GM23338 (cell line): ENCODE results near the gene CYTH1. TPM values are rescaled to one million over a fixed set of nuclear protein-coding genes. Genes with fewer than 3 reads are reported as not detected.

Experiments
- ATAC-seq: fragments of 200-7000 bp; cut with Tn5 transposase; 3 replicates; pipeline ENCODE4 v1.9.1; 2020
- DNase-seq: peaks from one replicate; pipeline ENCODE4 v3.0.0-alpha.2; 2015; ENCODE audit warnings: low spot score
- H2AFZ ChIP-seq: fragments of 200-600 bp; sonication (generic); 2 replicates; pipeline ENCODE4 v1.8.0; 2016; ENCODE audit warnings: antibody characterized with exemption, mild to moderate bottlenecking, moderate library complexity
- H3F3A ChIP-seq: fragments of 200-600 bp; sonication (generic); replicated peaks from 2 replicates; pipeline ENCODE4 v1.8.0; 2017; ENCODE audit warnings: antibody characterized with exemption, mixed run types, low read depth
- H3K27ac ChIP-seq: fragments of 200-600 bp; sonication (generic); 2 replicates; pipeline ENCODE4 v1.6.1; 2016; ENCODE audit warnings: low read depth
- H3K27me3 ChIP-seq: fragments of 200-600 bp; sonication (generic); 2 replicates; pipeline ENCODE4 v1.8.0; 2016; ENCODE audit warnings: mild to moderate bottlenecking, mixed run types, moderate library complexity; ENCODE audit not compliant: insufficient read depth
- H3K36me3 ChIP-seq: fragments of 200-600 bp; sonication (generic); 2 replicates; pipeline ENCODE4 v1.8.0; 2016; ENCODE audit warnings: mild to moderate bottlenecking; ENCODE audit not compliant: insufficient read depth
- H3K4me1 ChIP-seq: fragments of 200-600 bp; sonication (generic); 2 replicates; pipeline ENCODE4 v1.8.0; 2016; ENCODE audit warnings: mild to moderate bottlenecking, moderate library complexity; ENCODE audit not compliant: insufficient read depth
- H3K4me2 ChIP-seq: fragments of 200-600 bp; sonication (generic); 2 replicates; pipeline ENCODE4 v1.7.1; 2017; ENCODE audit warnings: mixed run types
- H3K4me3 ChIP-seq: fragments of 200-600 bp; sonication (generic); 2 replicates; pipeline ENCODE4 v1.6.1; 2016; ENCODE audit warnings: mixed run types
- H3K79me2 ChIP-seq: fragments of 200-600 bp; sonication (generic); replicated peaks from 2 replicates; pipeline ENCODE4 v1.8.0; 2017; ENCODE audit warnings: mild to moderate bottlenecking; ENCODE audit not compliant: insufficient read depth
- H3K9me2 ChIP-seq: fragments of 200-600 bp; sonication (generic); 2 replicates; pipeline ENCODE4 v1.8.0; 2017; ENCODE audit not compliant: insufficient read depth
- H4K20me1 ChIP-seq: fragments of 200-600 bp; sonication (generic); replicated peaks from 2 replicates; pipeline ENCODE4 v1.8.0; 2017; ENCODE audit warnings: mild to moderate bottlenecking; ENCODE audit not compliant: insufficient read depth
- H3K27ac Mint-ChIP-seq: 2 replicates; pipeline ENCODE4 v1.8.0; 2020; ENCODE audit warnings: inconsistent platforms, mild to moderate bottlenecking, moderate library complexity, mixed read lengths
- H3K27me3 Mint-ChIP-seq: 3 replicates; pipeline ENCODE4 v1.8.0; 2022; ENCODE audit warnings: low read depth, mild to moderate bottlenecking, moderate library complexity, mixed read lengths, inconsistent platforms; ENCODE audit not compliant: insufficient read depth, poor library complexity
- H3K36me3 Mint-ChIP-seq: 3 replicates; pipeline ENCODE4 v1.8.0; 2021; ENCODE audit warnings: low read depth, mild to moderate bottlenecking, inconsistent platforms, moderate library complexity, mixed read lengths
- H3K4me1 Mint-ChIP-seq: 3 replicates; pipeline ENCODE4 v1.8.0; 2020; ENCODE audit warnings: mild to moderate bottlenecking, inconsistent platforms, mixed read lengths
- H3K4me3 Mint-ChIP-seq: 3 replicates; pipeline ENCODE4 v1.8.0; 2021; ENCODE audit warnings: moderate library complexity, mild to moderate bottlenecking, inconsistent platforms, mixed read lengths
- H3K9me3 Mint-ChIP-seq: 3 replicates; pipeline ENCODE4 v1.8.0; 2020; ENCODE audit warnings: moderate library complexity, mild to moderate bottlenecking, inconsistent platforms, mixed read lengths
- CREB1 ChIP-seq: fragments of 250-450 bp; sonication (Bioruptor Pico); IDR thresholded peaks from 2 replicates; pipeline ENCODE4 v1.5.0; 2020; ENCODE audit warnings: low read depth, mild to moderate bottlenecking, moderate library complexity
- EZH2 ChIP-seq: fragments of 200-600 bp; sonication (generic); IDR thresholded peaks from one replicate; pipeline ENCODE4 v1.8.0; 2017; ENCODE audit warnings: antibody characterized with exemption, mild to moderate bottlenecking, low read depth; ENCODE audit not compliant: unreplicated experiment
- EZH2phosphoT487 ChIP-seq: fragments of 200-600 bp; sonication (generic); IDR thresholded peaks from one replicate; pipeline ENCODE4 v1.8.1; 2018; ENCODE audit warnings: antibody characterized with exemption; ENCODE audit not compliant: unreplicated experiment
- NANOG ChIP-seq: IDR thresholded peaks from 2 replicates; pipeline ENCODE4 v1.6.1; 2016; ENCODE audit warnings: antibody characterized with exemption, borderline replicate concordance
- POLR2AphosphoS5 ChIP-seq: IDR thresholded peaks from 2 replicates; pipeline ENCODE4 v1.6.1; 2016; ENCODE audit warnings: antibody characterized with exemption, low read depth
- STAT1 ChIP-seq: IDR thresholded peaks from one replicate; pipeline ENCODE4 v1.6.1; 2016; ENCODE audit warnings: antibody characterized with exemption; ENCODE audit not compliant: unreplicated experiment
- polyA plus RNA-seq: library from polyadenylated mRNA; unstranded; fragments of >200 nt; fragmentation: Nextera tagmentation; extraction: Ambion mirVana; gene quantifications from 2 replicates; pipeline ENCODE4 v1.2.1, GENCODE V29; 2016
- total RNA-seq: library from RNA; depleted of rRNA; stranded (reverse); fragments of >200 nt; shearing (Covaris generic); gene quantifications from 2 replicates; pipeline ENCODE4 v1.2.3, GENCODE V29; 2014
- TF ChIP-seq, protein P1 (sequence below): fragments of 250-450 bp; sonication (Bioruptor Pico); IDR thresholded peaks from 2 replicates; pipeline ENCODE4 v1.5.0; 2020; ENCODE audit warnings: mild to moderate bottlenecking, moderate library complexity
- TF ChIP-seq, protein P2 (sequence below), 2 experiments: fragments of 200-600 bp in 1 of 2; sonication (generic) in 1 of 2; conservative IDR thresholded peaks; 2 replicates each; pipeline versions ENCODE4 v1.5.1 to v1.6.1; 2016 to 2017; ENCODE audit warnings: antibody characterized with exemption in 2 of 2, low read depth in 2 of 2, mild to moderate bottlenecking in 2 of 2, moderate library complexity in 1 of 2
- TF ChIP-seq, protein P3 (sequence below): IDR thresholded peaks from one replicate; pipeline ENCODE4 v1.6.1; 2018; ENCODE audit warnings: antibody characterized with exemption; ENCODE audit not compliant: unreplicated experiment
- TF ChIP-seq, protein P4 (sequence below): IDR thresholded peaks from 2 replicates; pipeline ENCODE4 v1.6.1; 2016; ENCODE audit warnings: antibody characterized with exemption

Gene CYTH1
- total and polyA plus RNA-seq, 2 experiments from 2014 or later, result 13.8 to 14.5 TPM

DNA sequence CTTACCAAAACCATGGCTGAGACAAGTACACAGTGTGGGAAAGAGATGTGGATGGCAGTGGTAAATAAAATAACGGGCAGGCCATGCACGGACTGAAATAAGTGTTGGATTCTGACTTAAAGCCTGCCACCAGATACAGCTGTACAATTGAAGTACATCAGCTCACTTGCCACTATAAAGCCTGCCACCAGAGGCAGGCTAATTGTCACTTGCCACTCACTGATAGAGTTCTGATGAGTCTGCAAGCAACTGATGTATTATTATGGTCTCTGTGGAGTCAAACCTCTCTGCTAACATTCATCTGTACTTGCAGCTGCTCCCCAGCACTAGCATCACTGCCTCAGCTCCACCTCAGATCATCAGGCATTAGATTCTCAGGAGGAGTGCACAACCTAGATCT, 93.0 kb downstream of the CYTH1 start (continued):
- TF ChIP-seq, protein P1, sequence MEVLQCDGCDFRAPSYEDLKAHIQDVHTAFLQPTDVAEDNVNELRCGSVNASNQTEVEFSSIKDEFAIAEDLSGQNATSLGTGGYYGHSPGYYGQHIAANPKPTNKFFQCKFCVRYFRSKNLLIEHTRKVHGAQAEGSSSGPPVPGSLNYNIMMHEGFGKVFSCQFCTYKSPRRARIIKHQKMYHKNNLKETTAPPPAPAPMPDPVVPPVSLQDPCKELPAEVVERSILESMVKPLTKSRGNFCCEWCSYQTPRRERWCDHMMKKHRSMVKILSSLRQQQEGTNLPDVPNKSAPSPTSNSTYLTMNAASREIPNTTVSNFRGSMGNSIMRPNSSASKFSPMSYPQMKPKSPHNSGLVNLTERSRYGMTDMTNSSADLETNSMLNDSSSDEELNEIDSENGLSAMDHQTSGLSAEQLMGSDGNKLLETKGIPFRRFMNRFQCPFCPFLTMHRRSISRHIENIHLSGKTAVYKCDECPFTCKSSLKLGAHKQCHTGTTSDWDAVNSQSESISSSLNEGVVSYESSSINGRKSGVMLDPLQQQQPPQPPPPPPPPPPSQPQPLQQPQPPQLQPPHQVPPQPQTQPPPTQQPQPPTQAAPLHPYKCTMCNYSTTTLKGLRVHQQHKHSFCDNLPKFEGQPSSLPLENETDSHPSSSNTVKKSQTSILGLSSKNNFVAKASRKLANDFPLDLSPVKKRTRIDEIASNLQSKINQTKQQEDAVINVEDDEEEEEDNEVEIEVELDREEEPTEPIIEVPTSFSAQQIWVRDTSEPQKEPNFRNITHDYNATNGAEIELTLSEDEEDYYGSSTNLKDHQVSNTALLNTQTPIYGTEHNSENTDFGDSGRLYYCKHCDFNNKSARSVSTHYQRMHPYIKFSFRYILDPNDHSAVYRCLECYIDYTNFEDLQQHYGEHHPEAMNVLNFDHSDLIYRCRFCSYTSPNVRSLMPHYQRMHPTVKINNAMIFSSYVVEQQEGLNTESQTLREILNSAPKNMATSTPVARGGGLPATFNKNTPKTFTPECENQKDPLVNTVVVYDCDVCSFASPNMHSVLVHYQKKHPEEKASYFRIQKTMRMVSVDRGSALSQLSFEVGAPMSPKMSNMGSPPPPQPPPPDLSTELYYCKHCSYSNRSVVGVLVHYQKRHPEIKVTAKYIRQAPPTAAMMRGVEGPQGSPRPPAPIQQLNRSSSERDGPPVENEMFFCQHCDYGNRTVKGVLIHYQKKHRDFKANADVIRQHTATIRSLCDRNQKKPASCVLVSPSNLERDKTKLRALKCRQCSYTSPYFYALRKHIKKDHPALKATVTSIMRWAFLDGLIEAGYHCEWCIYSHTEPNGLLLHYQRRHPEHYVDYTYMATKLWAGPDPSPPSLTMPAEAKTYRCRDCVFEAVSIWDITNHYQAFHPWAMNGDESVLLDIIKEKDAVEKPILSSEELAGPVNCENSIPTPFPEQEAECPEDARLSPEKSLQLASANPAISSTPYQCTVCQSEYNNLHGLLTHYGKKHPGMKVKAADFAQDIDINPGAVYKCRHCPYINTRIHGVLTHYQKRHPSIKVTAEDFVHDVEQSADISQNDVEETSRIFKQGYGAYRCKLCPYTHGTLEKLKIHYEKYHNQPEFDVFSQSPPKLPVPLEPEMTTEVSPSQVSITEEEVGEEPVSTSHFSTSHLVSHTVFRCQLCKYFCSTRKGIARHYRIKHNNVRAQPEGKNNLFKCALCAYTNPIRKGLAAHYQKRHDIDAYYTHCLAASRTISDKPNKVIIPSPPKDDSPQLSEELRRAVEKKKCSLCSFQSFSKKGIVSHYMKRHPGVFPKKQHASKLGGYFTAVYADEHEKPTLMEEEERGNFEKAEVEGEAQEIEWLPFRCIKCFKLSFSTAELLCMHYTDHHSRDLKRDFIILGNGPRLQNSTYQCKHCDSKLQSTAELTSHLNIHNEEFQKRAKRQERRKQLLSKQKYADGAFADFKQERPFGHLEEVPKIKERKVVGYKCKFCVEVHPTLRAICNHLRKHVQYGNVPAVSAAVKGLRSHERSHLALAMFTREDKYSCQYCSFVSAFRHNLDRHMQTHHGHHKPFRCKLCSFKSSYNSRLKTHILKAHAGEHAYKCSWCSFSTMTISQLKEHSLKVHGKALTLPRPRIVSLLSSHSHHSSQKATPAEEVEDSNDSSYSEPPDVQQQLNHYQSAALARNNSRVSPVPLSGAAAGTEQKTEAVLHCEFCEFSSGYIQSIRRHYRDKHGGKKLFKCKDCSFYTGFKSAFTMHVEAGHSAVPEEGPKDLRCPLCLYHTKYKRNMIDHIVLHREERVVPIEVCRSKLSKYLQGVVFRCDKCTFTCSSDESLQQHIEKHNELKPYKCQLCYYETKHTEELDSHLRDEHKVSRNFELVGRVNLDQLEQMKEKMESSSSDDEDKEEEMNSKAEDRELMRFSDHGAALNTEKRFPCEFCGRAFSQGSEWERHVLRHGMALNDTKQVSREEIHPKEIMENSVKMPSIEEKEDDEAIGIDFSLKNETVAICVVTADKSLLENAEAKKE (CRISPR knock-in tag), result no peak
- TF ChIP-seq CREB1 (CRISPR knock-in tag) (no peak), STAT1 (no peak), EZH2 (no peak), POLR2AphosphoS5 (no peak)
- TF ChIP-seq, protein P2, sequence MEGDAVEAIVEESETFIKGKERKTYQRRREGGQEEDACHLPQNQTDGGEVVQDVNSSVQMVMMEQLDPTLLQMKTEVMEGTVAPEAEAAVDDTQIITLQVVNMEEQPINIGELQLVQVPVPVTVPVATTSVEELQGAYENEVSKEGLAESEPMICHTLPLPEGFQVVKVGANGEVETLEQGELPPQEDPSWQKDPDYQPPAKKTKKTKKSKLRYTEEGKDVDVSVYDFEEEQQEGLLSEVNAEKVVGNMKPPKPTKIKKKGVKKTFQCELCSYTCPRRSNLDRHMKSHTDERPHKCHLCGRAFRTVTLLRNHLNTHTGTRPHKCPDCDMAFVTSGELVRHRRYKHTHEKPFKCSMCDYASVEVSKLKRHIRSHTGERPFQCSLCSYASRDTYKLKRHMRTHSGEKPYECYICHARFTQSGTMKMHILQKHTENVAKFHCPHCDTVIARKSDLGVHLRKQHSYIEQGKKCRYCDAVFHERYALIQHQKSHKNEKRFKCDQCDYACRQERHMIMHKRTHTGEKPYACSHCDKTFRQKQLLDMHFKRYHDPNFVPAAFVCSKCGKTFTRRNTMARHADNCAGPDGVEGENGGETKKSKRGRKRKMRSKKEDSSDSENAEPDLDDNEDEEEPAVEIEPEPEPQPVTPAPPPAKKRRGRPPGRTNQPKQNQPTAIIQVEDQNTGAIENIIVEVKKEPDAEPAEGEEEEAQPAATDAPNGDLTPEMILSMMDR (conservative IDR thresholded peaks at IDR 0.05; ENCODE audit: low read depth in 2 of 2), result no peak; a peak in 1 of 4 replicates

DNA sequence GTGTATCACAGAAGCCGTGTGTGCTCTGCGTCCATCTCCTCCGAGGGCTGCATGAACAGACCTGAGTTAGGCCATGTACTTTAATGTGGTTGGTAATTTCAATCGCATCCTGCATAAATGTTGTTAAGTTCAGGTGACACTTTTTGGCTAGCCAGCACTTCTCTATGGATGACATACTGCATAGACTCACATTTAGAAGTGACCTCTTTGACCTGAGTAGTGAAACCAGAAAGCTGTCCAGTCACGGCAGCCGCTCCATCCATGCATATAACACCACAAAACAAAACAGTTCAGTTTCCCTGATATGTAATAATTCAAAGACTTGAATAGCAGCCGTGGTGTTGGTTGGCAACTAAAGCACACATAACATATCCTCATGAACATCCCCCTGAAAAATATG, 94.1 kb downstream of the CYTH1 start:
- ATAC-seq, result no peak
- Histone ChIP-seq H4K20me1 (no peaks in the 10 kb centered on the region), H3K36me3 (no peaks in the 10 kb centered on the region), H3K27ac (no peak overlapping the region), H3K4me2 (no peak overlapping the region), H3K4me1 (peaks cover 5% of the 10 kb centered on the region; the same call in 1 of the 2 replicates), H3K9me2 (no peaks in the 10 kb centered on the region), H3K4me3 (no peak overlapping the region), H2AFZ (no peak overlapping the region), H3F3A (no peaks in the 10 kb centered on the region), H3K79me2 (no peaks in the 10 kb centered on the region), H3K27me3 (no peaks in the 10 kb centered on the region)
- Mint-ChIP-seq H3K27me3 (peaks cover 6% of the 10 kb centered on the region), H3K4me1 (peaks cover 15% of the 10 kb centered on the region), H3K4me3 (no peak overlapping the region), H3K36me3 (peaks cover 30% of the 10 kb centered on the region), H3K27ac (no peak overlapping the region), H3K9me3 (peaks cover 8% of the 10 kb centered on the region; the same call in 2 of the 3 replicates)
- no peak for DNase-seq
- no peak for TF ChIP-seq POLR2AphosphoS5
- no peak for TF ChIP-seq EZH2phosphoT487
- no peak for TF ChIP-seq EZH2
- TF ChIP-seq, protein P3, sequence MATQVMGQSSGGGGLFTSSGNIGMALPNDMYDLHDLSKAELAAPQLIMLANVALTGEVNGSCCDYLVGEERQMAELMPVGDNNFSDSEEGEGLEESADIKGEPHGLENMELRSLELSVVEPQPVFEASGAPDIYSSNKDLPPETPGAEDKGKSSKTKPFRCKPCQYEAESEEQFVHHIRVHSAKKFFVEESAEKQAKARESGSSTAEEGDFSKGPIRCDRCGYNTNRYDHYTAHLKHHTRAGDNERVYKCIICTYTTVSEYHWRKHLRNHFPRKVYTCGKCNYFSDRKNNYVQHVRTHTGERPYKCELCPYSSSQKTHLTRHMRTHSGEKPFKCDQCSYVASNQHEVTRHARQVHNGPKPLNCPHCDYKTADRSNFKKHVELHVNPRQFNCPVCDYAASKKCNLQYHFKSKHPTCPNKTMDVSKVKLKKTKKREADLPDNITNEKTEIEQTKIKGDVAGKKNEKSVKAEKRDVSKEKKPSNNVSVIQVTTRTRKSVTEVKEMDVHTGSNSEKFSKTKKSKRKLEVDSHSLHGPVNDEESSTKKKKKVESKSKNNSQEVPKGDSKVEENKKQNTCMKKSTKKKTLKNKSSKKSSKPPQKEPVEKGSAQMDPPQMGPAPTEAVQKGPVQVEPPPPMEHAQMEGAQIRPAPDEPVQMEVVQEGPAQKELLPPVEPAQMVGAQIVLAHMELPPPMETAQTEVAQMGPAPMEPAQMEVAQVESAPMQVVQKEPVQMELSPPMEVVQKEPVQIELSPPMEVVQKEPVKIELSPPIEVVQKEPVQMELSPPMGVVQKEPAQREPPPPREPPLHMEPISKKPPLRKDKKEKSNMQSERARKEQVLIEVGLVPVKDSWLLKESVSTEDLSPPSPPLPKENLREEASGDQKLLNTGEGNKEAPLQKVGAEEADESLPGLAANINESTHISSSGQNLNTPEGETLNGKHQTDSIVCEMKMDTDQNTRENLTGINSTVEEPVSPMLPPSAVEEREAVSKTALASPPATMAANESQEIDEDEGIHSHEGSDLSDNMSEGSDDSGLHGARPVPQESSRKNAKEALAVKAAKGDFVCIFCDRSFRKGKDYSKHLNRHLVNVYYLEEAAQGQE, result no peak
- TF ChIP-seq STAT1, result no peak
- TF ChIP-seq NANOG, result no peak
- TF ChIP-seq, protein P4, sequence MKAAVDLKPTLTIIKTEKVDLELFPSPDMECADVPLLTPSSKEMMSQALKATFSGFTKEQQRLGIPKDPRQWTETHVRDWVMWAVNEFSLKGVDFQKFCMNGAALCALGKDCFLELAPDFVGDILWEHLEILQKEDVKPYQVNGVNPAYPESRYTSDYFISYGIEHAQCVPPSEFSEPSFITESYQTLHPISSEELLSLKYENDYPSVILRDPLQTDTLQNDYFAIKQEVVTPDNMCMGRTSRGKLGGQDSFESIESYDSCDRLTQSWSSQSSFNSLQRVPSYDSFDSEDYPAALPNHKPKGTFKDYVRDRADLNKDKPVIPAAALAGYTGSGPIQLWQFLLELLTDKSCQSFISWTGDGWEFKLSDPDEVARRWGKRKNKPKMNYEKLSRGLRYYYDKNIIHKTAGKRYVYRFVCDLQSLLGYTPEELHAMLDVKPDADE, result no peak
